Naive B cell (primary cell): Measurements from ENCODE around the gene ZNF547. TPM values are rescaled to one million over a fixed set of nuclear protein-coding genes. Genes with fewer than 3 reads are reported as not detected.

Source experiments
- ATAC-seq, 2 donors: fragments of 150-1000 bp; cut with Tn5 transposase; 2 replicates each; pipeline ENCODE4 v1.10.0; 2021; ENCODE audit warnings: low read depth in 2 of 2, mild to moderate bottlenecking in 2 of 2, moderate library complexity in 2 of 2
- DNase-seq: peaks from one replicate; pipeline ENCODE4 v3.0.0; 2022
- H3K27ac Mint-ChIP-seq, 6 donors: one replicate each; pipeline ENCODE4 v1.8.0; 2020 to 2022; ENCODE audit warnings: mild to moderate bottlenecking in 6 of 6, mixed read lengths in 6 of 6, moderate library complexity in 5 of 6, inconsistent platforms in 2 of 6
- H3K27me3 Mint-ChIP-seq, 3 donors: one replicate each; pipeline ENCODE4 v1.8.0; 2021 to 2022; ENCODE audit warnings: mixed read lengths in 3 of 3, mild to moderate bottlenecking in 1 of 3
- H3K36me3 Mint-ChIP-seq, 2 donors: one replicate each; pipeline ENCODE4 v1.8.0; 2020 to 2022; ENCODE audit warnings: mixed read lengths in 2 of 2, inconsistent platforms in 1 of 2, mild to moderate bottlenecking in 1 of 2
- H3K4me1 Mint-ChIP-seq, 3 donors: one replicate each; pipeline ENCODE4 v1.8.0; 2020 to 2022; ENCODE audit warnings: mixed read lengths in 3 of 3, inconsistent platforms in 1 of 3, mild to moderate bottlenecking in 1 of 3, moderate library complexity in 1 of 3
- H3K4me3 Mint-ChIP-seq, 8 donors: one replicate each; pipeline ENCODE4 v1.8.0; 2020 to 2022; ENCODE audit warnings: mild to moderate bottlenecking in 8 of 8, mixed read lengths in 8 of 8, moderate library complexity in 8 of 8, inconsistent platforms in 2 of 8
- H3K9me3 Mint-ChIP-seq, 7 donors: one replicate each; pipeline ENCODE4 v1.8.0; 2020 to 2022; ENCODE audit warnings: mixed read lengths in 7 of 7, mild to moderate bottlenecking in 5 of 7, inconsistent platforms in 2 of 7, moderate library complexity in 1 of 7
- polyA plus RNA-seq, 6 donors: library from polyadenylated mRNA; unstranded; fragments of 300-500 nt; fragmentation: Illumina TruSeq; gene quantifications; one replicate each; pipeline ENCODE4 v1.2.3, GENCODE V29; 2021; ENCODE audit warnings: low read depth in 6 of 6

ZNF547 gene
- polyA plus RNA-seq, 6 donors from 2014 or later: 0.71 to 2.5 (median 1.2) TPM; not detected in 1

DNA sequence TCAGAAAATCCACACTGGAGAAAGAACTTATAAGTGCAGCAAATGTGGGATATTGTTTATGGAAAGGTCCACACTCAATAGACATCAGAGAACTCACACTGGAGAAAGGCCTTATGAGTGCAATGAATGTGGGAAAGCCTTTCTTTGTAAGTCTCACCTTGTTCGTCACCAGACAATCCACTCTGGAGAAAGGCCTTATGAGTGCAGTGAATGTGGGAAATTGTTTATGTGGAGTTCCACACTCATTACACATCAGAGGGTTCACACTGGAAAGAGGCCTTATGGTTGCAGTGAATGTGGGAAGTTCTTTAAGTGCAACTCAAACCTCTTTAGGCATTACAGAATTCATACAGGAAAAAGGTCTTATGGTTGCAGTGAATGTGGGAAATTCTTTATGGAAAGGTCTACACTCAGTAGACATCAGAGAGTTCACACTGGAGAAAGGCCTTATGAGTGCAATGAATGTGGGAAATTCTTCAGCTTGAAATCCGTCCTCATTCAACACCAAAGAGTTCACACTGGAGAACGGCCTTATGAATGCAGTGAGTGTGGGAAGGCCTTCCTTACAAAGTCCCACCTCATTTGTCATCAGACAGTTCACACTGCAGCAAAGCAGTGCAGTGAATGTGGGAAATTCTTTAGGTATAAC, 14.3 kb downstream of the ZNF547 start:
- Mint-ChIP-seq H3K4me1 (no peaks in the 10 kb centered on the region), H3K36me3 (peaks cover 45 to 57% of the 10 kb centered on the region in 2 donors), H3K4me3 (no peak overlapping the region), H3K27ac (no peak overlapping the region), H3K9me3 (peaks cover 19 to 66% (median 47%) of the 10 kb centered on the region in 7 donors), H3K27me3 (no peaks in the 10 kb centered on the region)
- ATAC-seq: no peak
- no peak for DNase-seq

DNA sequence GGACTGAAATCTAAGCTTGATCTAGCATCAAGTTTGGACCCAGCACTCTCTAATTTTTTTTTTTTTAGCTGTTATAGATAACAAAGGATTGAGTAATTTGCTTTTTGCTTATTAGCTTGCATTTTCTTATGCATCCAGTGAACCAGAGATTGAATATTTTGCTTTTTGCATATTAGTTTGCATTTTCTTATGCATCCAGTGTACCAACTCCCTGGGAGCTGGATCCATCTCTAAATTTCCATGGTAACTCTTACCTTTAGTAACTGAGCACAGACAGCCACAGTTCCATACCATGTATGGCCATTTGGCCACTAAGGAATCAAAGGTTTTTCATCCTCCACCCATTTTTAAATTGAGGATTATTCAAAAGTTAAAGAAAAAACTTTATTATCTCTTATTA, 17.6 kb downstream of the ZNF547 start:
- peaks cover 18 to 50% (median 37%) of the 10 kb centered on the region in 7 donors for H3K9me3 Mint-ChIP-seq
- H3K36me3 Mint-ChIP-seq: peaks cover 32 to 35% of the 10 kb centered on the region in 2 donors
- H3K27me3 Mint-ChIP-seq: no peaks in the 10 kb centered on the region

DNA sequence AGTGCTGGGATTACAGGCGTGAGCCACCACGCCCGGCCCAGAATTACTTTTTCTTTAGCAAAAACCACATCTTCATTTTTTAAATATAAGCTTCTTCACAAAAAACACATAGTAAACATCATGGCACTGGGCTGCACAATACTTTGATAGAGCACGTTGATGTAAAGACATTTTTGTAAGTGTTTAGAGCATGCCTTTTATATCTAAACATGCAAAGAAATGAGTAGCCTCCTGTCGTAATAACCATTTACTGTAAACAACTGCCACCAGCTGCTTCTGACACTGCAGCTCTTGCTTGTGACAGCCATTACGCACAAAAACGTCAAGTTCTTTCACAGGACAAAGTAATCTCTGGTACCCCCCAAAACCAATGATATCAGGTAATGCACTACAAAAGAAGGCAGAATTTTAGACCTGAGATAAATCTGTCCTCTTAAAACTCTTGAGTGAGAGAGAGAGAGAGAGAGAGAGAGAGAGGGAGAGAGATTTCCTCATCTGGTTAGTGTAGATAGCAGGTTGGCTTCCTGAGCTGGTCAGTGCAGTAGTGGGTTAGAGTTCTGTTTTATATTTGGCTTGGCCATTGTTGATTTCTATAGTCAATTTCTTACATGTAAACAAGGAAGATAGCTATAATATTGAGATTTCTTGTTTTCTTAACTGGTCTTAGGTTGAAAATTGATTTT, 19.6 kb downstream of the ZNF547 start:
- peaks cover 19 to 20% of the 10 kb centered on the region in 2 donors for H3K36me3 Mint-ChIP-seq
- H3K9me3 Mint-ChIP-seq: peaks cover 10 to 30% (median 22%) of the 10 kb centered on the region in 7 donors
- ATAC-seq: no peak

More for the DNA sequence above, 17.6 kb downstream of the ZNF547 start:
- ATAC-seq (no peak), DNase-seq (no peak)
- H3K4me3 Mint-ChIP-seq: no peak overlapping the region
- H3K4me1 Mint-ChIP-seq: no peaks in the 10 kb centered on the region
- H3K27ac Mint-ChIP-seq: no peak overlapping the region

DNA sequence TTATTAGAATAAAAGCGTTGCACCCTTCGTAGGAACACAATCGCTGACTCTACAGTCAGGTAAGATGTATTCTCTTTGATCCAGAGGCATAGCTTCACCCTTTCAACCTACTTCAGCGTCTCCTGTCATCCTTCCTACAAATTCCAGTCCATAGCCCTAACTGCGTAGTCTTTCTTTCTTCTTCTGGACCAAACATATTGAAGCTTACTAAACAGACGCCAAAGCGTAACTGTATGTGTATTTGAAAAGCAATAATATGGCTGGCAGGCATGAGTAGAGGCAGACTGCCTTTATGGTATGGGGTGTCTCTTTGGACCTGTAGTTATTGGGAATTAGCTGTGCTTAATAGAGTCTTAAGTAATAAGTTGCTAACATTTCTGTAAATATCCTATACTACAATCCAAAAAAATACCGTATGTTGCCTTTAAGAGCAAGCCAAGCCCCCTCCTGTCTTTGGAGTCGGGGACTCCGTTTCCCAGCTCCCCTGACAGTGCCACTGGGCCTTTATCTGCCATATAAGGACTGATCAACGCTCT, 25.9 kb downstream of the ZNF547 start:
- DNase-seq: no peak
- Mint-ChIP-seq H3K27ac (peak overlapping the region; percentile 97 to 99 (median 98)), H3K4me1 (peaks cover 24 to 46% (median 25%) of the 10 kb centered on the region in 3 donors), H3K36me3 (peaks cover 7 to 13% of the 10 kb centered on the region in 2 donors), H3K4me3 (peak overlapping the region; percentile 88 to 98 (median 95)), H3K27me3 (no peaks in the 10 kb centered on the region), H3K9me3 (peaks cover 0 to 2% (median 0%) of the 10 kb centered on the region in 7 donors)
- ATAC-seq: no peak

More for the DNA sequence above, 19.6 kb downstream of the ZNF547 start:
- H3K4me1 Mint-ChIP-seq: no peaks in the 10 kb centered on the region
- H3K27me3 Mint-ChIP-seq: no peaks in the 10 kb centered on the region
- no peak overlapping the region for H3K4me3 Mint-ChIP-seq
- H3K27ac Mint-ChIP-seq: no peak overlapping the region
- DNase-seq: no peak

DNA sequence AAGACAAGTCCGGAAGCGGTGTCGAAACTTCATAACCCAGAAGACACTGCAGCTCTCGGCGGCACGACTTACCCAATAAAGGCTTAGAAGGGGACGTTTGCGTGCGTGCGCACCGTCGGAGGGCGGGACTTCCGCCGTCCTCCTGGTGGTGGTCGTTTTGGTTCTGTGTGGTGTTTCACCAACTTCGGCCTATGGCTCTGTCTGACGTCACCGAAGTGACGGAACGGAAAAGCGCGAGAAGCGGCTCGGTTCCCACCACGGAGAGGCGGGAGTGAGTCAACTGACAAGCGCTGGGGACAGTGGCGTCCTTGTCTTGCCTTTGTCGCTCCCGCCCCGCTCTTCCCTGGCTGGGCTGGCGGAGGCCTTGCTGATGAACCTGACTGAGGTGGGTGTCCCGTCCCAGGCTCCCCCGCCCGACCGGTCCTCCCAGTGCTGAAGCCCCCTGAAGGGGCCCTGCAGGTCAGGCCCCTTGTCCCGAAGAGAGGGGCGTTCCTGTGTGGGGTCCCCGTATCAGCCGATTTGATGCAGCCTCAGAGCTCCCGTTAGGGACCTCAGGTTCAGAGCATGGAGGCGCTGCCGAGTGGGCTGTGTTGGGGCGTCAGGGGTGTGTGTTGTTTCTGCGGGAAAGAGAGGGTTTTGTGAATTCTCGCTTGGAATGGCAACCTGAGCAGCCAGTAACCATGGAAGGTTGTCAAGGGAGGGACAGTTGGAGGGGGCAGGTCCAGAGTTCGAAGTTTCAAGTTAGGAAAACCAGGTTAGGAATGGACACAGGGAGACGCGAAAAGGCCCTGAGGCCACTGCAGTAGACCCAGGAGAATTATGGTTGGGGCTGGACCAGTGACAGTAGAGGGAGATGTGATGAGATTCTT, 26.6 kb downstream of the ZNF547 start, which contains the start of gene ZNF548:
Gene ZNF548, plus strand, starts transcription at position 125 of the 869 bp plus-strand sequence. Its CDS starts 246 bp downstream, at position 371.
- DNase-seq (peak; percentile 97), ATAC-seq (peak; percentile 92)
- peaks cover 10 to 20% of the 10 kb centered on the region in 2 donors for H3K36me3 Mint-ChIP-seq
- no peaks in the 10 kb centered on the region for H3K27me3 Mint-ChIP-seq
- H3K9me3 Mint-ChIP-seq: peaks cover 0 to 2% (median 0%) of the 10 kb centered on the region in 7 donors
- H3K4me3 Mint-ChIP-seq: peak within 1 kb of the TSS; percentile 88 to 98 (median 95)
- peak within 1 kb of the TSS; percentile 97 to 99 (median 98) for H3K27ac Mint-ChIP-seq
- peaks cover 30 to 53% (median 31%) of the 10 kb centered on the region in 3 donors for H3K4me1 Mint-ChIP-seq

DNA sequence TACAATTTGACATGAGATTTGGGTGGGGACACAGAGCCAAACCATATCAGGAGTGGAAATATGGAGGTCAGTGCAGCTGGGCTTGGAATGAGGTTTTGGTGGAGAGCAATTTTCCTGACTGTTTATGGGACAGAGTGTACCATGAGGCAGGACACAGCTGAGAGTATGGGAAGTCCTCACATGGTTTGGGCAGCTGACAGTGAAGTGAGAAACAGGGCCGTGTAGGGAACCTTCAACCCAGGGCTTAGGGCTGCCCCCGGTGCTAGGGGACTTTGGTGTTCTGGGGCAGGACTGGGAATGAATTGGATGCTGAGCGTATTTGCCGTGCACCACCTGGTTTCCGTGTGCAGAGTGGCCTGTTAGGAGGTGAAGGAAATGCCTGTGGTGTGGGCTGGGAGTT, 32.4 kb downstream of the ZNF547 start:
- peaks cover 0 to 12% (median 6%) of the 10 kb centered on the region in 7 donors for H3K9me3 Mint-ChIP-seq
- no peak overlapping the region for H3K4me3 Mint-ChIP-seq
- peak overlapping the region in 2 of 6 donors; percentile 31 to 76 for H3K27ac Mint-ChIP-seq
- H3K4me1 Mint-ChIP-seq: peaks cover 18 to 39% (median 30%) of the 10 kb centered on the region in 3 donors
- DNase-seq (no peak), ATAC-seq (no peak)
- H3K27me3 Mint-ChIP-seq: no peaks in the 10 kb centered on the region
- peaks cover 48 to 58% of the 10 kb centered on the region in 2 donors for H3K36me3 Mint-ChIP-seq

DNA sequence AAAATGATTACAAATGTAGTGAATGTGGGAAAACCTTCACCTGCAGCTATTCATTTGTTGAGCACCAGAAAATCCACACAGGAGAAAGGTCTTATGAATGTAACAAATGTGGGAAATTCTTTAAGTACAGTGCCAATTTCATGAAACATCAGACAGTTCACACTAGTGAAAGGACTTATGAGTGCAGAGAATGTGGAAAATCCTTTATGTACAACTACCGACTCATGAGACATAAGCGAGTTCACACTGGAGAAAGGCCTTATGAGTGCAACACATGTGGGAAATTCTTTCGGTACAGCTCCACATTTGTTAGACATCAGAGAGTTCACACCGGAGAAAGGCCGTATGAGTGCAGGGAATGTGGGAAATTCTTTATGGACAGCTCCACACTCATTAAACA, 35.5 kb downstream of the ZNF547 start:
- peaks cover 13 to 21% (median 16%) of the 10 kb centered on the region in 3 donors for H3K4me1 Mint-ChIP-seq
- peaks cover 0 to 12% (median 6%) of the 10 kb centered on the region in 7 donors for H3K9me3 Mint-ChIP-seq
- ATAC-seq (no peak), DNase-seq (no peak)
- H3K27ac Mint-ChIP-seq: no peak overlapping the region
- no peak overlapping the region for H3K4me3 Mint-ChIP-seq
- no peaks in the 10 kb centered on the region for H3K27me3 Mint-ChIP-seq
- H3K36me3 Mint-ChIP-seq: peaks cover 50 to 58% of the 10 kb centered on the region in 2 donors

DNA sequence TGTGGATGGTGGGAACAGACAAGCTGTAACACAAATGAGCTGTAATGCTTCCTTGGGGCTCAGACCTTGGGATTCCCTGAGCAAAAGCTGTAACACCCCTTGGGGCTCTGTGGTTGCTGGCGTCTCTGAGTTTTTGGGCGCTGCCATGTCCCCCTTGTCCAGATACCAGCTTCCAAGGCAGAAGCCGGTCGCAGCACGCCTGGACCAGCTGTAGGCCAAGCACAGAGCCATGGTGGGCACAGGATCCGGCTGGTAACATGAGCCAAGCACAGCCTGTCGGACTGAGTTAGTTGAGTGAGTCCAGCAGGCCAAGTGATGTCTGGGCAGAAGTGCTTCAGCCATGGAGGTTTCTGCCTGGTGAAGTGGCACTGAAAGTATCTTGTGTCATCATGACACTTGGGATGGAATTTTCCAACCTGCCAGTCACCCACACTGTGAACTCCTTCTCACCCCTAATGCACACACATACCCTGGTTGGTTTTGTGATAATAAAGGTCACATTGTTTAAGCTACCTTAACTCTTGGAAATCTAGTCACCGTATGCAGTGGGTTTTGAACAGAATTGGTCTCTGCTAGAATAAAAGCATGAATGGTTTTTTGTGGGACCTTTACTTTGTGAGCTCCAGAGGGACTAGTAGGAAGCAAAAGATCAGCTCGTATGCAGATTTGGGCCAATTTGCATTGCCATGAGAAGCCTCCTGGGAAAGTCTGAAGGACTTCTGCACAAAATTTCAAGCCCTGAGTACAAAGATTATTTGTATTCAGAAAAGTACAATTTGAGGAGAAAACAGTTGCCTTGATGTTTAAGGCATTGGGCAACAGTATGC, 40.6 kb downstream of the ZNF547 start:
- ATAC-seq: no peak
- DNase-seq: no peak
- no peaks in the 10 kb centered on the region for H3K27me3 Mint-ChIP-seq
- H3K36me3 Mint-ChIP-seq: peaks cover 7 to 11% of the 10 kb centered on the region in 2 donors
- no peak overlapping the region for H3K4me3 Mint-ChIP-seq
- H3K27ac Mint-ChIP-seq: no peak overlapping the region
- peaks cover 0 to 2% (median 0%) of the 10 kb centered on the region in 7 donors for H3K9me3 Mint-ChIP-seq
- peaks cover 6 to 8% (median 8%) of the 10 kb centered on the region in 3 donors for H3K4me1 Mint-ChIP-seq

DNA sequence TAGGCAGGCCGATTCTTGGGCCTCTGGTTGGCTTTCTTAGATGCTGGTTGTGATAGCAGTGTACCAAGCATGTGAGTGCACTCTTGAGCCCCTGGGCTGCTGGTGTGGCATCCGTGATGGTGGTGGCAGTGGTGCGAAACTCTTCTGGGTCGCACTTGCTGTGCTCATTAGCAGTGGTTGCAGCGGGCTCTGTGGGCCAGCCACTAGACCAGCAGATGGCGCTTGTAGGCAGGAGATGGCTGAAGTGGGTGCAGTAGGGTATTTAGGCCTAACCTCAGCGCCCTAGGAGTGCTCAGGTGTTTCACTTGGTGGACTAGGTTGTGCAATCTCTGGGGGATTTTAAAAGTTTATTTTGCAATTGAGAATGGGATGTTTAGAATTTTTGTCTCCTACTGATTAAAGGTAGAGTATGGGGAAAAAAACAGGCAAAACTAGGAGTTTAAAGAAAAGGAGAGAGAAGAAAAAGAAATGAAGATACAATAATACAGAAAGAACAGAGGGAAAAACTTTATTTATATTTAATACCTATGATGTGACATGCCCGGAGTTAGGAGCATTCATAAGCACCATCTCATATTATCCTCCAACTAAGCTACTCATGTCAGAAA, 43.3 kb downstream of the ZNF547 start:
- ATAC-seq (peak; percentile 59 to 63), DNase-seq (peak; percentile 58)
- Mint-ChIP-seq H3K27me3 (no peaks in the 10 kb centered on the region), H3K27ac (peak overlapping the region in 4 of 6 donors; percentile 30 to 80 (median 58)), H3K4me1 (peaks cover 16 to 20% (median 18%) of the 10 kb centered on the region in 3 donors), H3K36me3 (peaks cover 0 to 6% of the 10 kb centered on the region in 2 donors), H3K4me3 (peak overlapping the region in 2 of 8 donors; percentile 16 to 38), H3K9me3 (no peaks in the 10 kb centered on the region)

DNA sequence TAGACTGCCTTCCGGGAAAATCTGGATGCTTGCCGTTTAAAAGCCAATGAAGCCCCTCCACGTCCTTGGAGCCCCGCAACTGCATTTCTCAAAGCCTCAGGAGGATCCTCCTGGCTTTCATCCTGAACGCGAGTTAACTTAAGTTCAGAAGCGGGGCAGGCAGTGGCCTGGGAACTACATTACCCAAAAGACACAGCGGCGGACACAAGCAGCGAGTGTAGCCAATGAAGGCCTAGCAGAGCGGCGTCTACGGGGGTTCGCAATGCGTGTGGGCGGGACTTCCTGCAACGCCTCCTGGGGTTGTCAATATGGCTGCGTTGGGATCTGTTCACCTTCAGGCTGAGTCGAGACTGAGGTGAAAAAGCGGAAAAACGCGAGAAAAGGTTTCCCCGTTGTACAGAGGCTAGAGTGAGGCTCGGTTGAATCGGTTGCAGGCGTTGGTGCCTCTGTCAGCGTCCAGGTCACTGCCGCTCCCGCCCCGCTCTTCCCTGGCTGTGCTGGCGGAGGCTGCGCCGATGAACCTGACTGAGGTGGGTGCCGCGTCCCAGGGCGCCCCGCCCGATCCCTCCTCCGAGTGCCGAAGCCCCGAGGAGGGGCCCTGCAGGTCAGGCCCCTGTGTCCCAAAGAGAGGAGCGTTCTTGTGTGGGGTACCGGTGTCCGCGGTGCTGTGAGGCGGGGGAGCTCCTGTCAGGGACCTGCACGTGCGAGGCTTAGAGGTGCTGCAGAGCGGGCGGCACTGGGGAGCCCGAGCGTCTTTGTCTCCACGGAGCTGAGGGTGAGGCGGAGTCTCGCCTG, 47.7 kb downstream of the ZNF547 start, which contains the start of gene ZNF17:
Gene ZNF17, plus strand, starts transcription at position 285 of the 795 bp plus-strand sequence. CDS start 2,455 bp downstream, outside the sequence.
- ATAC-seq (peak; percentile 99), DNase-seq (peak; percentile 86)
- H3K27ac Mint-ChIP-seq: peak within 1 kb of the TSS; percentile 58 to 96 (median 86)
- H3K4me3 Mint-ChIP-seq: peak within 1 kb of the TSS; percentile 88 to 97 (median 96)
- H3K9me3 Mint-ChIP-seq: peaks cover 0 to 4% (median 0%) of the 10 kb centered on the region in 7 donors
- H3K27me3 Mint-ChIP-seq: no peaks in the 10 kb centered on the region
- peaks cover 37 to 52% (median 44%) of the 10 kb centered on the region in 3 donors for H3K4me1 Mint-ChIP-seq
- H3K36me3 Mint-ChIP-seq: peaks cover 11 to 21% of the 10 kb centered on the region in 2 donors

DNA sequence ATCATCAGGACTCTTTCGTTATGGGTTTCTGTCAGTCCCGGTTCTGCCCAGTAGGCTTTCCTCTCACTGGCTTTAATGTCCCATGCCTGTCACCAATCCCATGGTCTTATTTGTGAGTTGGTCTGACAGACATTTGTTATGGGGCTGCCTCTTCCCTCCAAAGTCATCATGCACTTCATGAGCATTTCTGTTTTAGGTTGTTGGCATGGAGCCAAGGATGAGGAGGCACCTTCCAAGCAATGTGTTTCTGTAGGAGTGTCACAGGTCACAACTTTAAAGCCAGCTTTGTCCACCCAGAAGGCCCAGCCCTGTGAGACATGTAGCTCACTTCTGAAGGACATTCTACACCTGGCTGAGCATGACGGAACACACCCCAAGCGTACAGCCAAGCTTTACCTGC, 56.1 kb downstream of the ZNF547 start:
- peaks cover 20 to 24% (median 21%) of the 10 kb centered on the region in 3 donors for H3K4me1 Mint-ChIP-seq
- H3K36me3 Mint-ChIP-seq: peaks cover 47 to 69% of the 10 kb centered on the region in 2 donors
- no peak overlapping the region for H3K27ac Mint-ChIP-seq
- no peak overlapping the region for H3K4me3 Mint-ChIP-seq
- no peak for ATAC-seq
- H3K27me3 Mint-ChIP-seq: no peaks in the 10 kb centered on the region
- H3K9me3 Mint-ChIP-seq: peaks cover 4 to 38% (median 14%) of the 10 kb centered on the region in 7 donors
- no peak for DNase-seq
